ENCODE results near the gene ABRACL.
"Not testable (repeated sequence)": the region's sequence is repeated elsewhere in the genome, so short reads cannot be mapped to it uniquely, and the experiment has no call there.

GRCh38 chr6:138993410-138993809 lies 35.1 kb upstream of the ABRACL start:
- TF ChIP-seq POLR2AphosphoS5, CTCF, POLR2A, EP300 (IDR thresholded peaks at IDR 0.05): not testable (repeated sequence)

Measured in upper lobe of left lung (tissue), 4 donors.